22Rv1 (cell line): ENCODE results near the gene ARL10.

Experiments
- H3K27ac ChIP-seq: fragments of 450-650 bp; 2 replicates; pipeline ENCODE4 v1.5.1; 2017
- CTCF ChIP-seq: fragments of 450-650 bp; IDR thresholded peaks from 2 replicates; pipeline ENCODE4 v1.5.1; 2017; ENCODE audit warnings: mild to moderate bottlenecking
- ZFX ChIP-seq: fragments of 450-650 bp; IDR thresholded peaks from 2 replicates; pipeline ENCODE4 v1.6.1; 2017; ENCODE audit warnings: antibody characterized with exemption, borderline replicate concordance

The ARL10 gene

GRCh38 chr5:176415952-176416924, 51.0 kb downstream of the ARL10 start, which contains the start of gene CLTB:
CLTB (minus strand) TSS chr5:176416539; CDS start chr5:176416363, 176 bp downstream.
- H3K27ac ChIP-seq: peak within 1 kb of the TSS; percentile 78
- no peak for TF ChIP-seq ZFX
- TF ChIP-seq CTCF: peak; percentile 97

DNA sequence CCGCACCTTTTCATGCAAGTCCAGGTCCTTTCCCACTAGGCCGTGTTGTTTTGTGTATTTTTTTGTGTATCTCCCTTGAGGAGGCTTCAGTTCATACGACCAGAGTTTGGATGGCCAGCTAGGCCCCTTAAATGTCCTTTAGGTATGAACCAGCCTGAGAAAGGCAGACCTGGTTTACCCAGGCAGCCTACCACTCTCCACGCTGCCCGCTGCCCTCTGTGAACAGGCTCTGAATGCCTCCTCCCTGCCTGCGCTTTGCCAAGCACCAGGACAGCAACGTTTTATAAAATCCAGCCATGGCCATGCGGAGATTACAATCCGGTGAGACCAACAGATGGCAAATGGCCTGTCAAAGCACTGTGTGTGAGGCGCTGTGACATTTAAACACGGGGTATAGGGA, 51.7 kb downstream of the ARL10 start:
- peak overlapping the region; percentile 78 for H3K27ac ChIP-seq
- no peak for TF ChIP-seq CTCF

DNA sequence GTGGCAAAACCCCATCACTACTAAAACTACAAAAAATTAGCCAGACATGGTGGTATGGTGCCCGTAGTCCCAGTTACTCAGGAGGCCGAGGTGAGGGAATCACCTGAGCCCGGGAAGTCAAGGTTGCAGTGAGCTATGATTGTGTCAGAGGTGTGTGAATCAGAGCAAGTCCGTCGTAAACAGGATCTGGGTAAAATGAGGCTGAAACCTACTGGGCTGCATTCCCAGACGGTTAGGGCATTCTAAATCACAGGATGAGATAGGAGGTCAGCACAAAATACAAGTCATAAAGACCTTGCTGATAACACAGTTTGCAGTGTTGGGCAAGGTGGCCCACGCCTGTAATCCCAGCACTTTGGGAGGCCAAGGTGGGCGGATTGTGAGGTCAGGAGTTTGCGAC, 53.0 kb downstream of the ARL10 start:
- TF ChIP-seq ZFX (no peak), CTCF (no peak)
- no peak overlapping the region for H3K27ac ChIP-seq

DNA sequence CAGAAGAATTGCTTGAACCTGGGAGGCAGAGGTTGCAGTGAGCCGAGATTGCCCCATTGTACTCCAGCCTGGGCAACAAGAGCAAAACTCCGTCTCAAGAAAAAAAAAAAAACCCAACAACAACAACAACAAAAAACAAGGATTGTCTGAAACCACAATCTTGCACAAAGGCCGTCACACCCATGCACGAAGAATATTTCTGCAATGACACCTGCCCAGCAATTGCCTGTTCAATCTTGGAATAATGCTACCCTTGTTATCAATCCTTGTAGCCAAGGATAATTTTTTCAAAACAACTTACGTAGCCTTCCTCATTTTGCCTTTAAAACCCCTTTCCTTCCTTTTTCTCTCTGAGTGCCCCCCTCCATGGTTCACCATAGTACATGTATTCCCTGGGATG, 54.8 kb downstream of the ARL10 start:
- TF ChIP-seq CTCF (no peak), ZFX (no peak)

GRCh38 chr5:176420972-176421544, 55.8 kb downstream of the ARL10 start:
- TF ChIP-seq CTCF (no peak), ZFX (no peak)
- no peak overlapping the region for H3K27ac ChIP-seq

More for the DNA sequence above, 54.8 kb downstream of the ARL10 start:
- no peak overlapping the region for H3K27ac ChIP-seq

DNA sequence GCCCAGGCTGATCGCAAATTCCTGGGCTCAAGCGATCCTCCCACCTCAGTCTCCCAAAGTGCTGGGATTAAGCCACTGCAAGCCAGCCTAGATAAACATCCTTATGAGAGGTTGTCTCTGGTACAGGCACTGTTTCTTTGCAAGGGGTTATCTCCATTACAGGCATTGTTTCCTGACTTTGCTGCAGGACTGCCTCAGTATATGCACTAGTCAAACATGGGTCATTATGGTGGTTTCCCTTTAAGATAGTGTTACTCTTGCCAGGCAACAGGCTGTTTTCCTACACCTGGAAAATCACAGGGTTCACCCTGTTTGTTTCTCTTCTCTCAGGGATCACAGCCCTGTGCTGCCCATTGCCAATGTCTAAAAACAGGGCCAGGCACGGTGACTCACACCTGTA, 58.9 kb downstream of the ARL10 start:
- H3K27ac ChIP-seq: no peak overlapping the region
- TF ChIP-seq ZFX: no peak
- no peak for TF ChIP-seq CTCF

GRCh38 chr5:176425138-176425537, 59.9 kb downstream of the ARL10 start:
- H3K27ac ChIP-seq: no peak overlapping the region
- TF ChIP-seq CTCF (no peak), ZFX (no peak)
